Body of pancreas (tissue), 4 donors: ENCODE results near the gene TIMM10B. TPM values are rescaled to one million over a fixed set of nuclear protein-coding genes. Genes with fewer than 3 reads are reported as not detected.

Experiments used
- ATAC-seq: fragments of 150-250 bp; one replicate; pipeline ENCODE4 v1.9.1; 2016
- DNase-seq, 4 donors: peaks; one replicate each; pipeline ENCODE4 v3.0.0-alpha.2; 2019
- H3K27ac ChIP-seq, 4 donors: fragments of 200-600 bp; sonication (generic); 1 replicate in 3 of 4; 2 replicates in 1 of 4; pipeline versions ENCODE4 v1.5.1 to v1.6.1; 2016 to 2019; ENCODE audit warnings: mild to moderate bottlenecking in 1 of 4, mixed read lengths in 1 of 4, moderate library complexity in 1 of 4
- H3K27me3 ChIP-seq, 2 donors: fragments of 200-600 bp; sonication (generic); one replicate each; pipeline ENCODE4 v1.6.0; 2016; ENCODE audit warnings: mild to moderate bottlenecking in 1 of 2
- H3K36me3 ChIP-seq, 2 donors: fragments of 200-600 bp; sonication (generic); replicated peaks in 1 of 2; 2 replicates each; pipeline ENCODE4 v1.5.1; 2016; ENCODE audit warnings: low read depth in 2 of 2; ENCODE audit not compliant: insufficient read depth in 1 of 2
- H3K4me1 ChIP-seq: fragments of 200-600 bp; sonication (generic); one replicate; pipeline ENCODE4 v1.6.0; 2016
- H3K4me3 ChIP-seq, 2 donors: fragments of 200-600 bp; sonication (generic); 1 replicate in 1 of 2; 2 replicates in 1 of 2; pipeline ENCODE4 v1.5.1; 2016 to 2019
- H3K9me3 ChIP-seq, 3 donors: fragments of 200-600 bp; sonication (generic); 1 replicate in 2 of 3; 2 replicates in 1 of 3; pipeline ENCODE4 v1.5.1; 2016
- POLR2A ChIP-seq, 3 donors: fragments of 450-650 bp; IDR thresholded peaks; one replicate each; pipeline ENCODE4 v1.6.1; 2016; ENCODE audit warnings: antibody characterized with exemption in 3 of 3, mild to moderate bottlenecking in 2 of 3
- WGBS, 2 donors: methylation state at CpG; one replicate each; pipeline ENCODE4 v1.1.5; 2017; 5-methylcytosine and 5-hydroxymethylcytosine counted together
- intact Hi-C: fragments of 100-400 bp; cut with DNase I; formaldehyde crosslinking; loops from one replicate; pipeline ENCODE4 v1.15.1; 2023
- total RNA-seq, 2 donors: library from RNA; depleted of rRNA; stranded (reverse); fragments of >200 nt; gene quantifications; one replicate each; pipeline ENCODE4 v1.1.0, GENCODE V29; 2016
- TF ChIP-seq, protein P1 (sequence below), 7 experiments: fragments of 450-650 bp in 4 of 7; fragments of 200-600 bp in 3 of 7; sonication (generic) in 3 of 7; IDR thresholded peaks; one replicate each; pipeline ENCODE4 v1.5.1; 2016 to 2019; ENCODE audit warnings: antibody characterized with exemption in 7 of 7

TIMM10B gene
- total RNA-seq, 2 donors from 2014 or later, result 17.1 to 22.3 TPM

DNA sequence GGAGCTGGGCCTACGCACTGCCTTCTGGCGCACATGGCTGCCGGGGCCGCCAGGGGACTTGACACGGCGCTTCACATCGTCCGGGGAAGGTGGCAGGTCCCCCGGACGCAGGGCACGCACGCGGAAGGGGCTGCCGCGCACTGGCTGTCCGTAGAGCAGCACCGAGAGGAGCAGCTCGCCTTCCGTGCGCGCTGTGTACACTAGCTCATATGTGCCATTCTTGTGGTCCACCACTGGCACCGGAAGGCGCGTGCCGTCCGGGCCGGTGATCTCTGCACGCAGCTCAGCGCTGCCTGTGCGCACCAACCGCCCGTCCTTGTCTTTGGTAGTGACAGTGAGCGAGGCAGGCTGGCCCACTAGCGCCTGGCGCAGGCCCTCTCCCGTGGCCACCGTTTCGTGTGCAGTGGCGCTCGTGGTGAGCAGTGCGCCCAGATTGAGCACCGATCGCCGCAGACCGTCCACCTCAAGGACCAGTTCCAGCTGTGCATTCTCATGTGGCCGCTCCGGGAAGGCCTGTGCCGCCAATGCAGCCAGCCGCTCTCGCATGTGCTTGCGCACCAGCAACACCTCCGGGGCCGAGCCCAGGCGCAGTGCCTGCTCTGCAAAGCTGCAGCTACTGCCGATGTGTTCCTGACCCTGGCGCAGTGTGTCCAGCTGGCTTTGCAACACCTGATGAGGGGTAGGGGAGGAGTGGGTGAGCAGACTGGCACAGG is 24.8 kb upstream of the TIMM10B start:
- no peaks in the 10 kb centered on the region for H3K27me3 ChIP-seq
- H3K36me3 ChIP-seq, result peaks cover 13 to 16% of the 10 kb centered on the region in 2 donors
- H3K4me1 ChIP-seq, result peaks cover 13% of the 10 kb centered on the region
- H3K9me3 ChIP-seq, result no peaks in the 10 kb centered on the region
- DNase-seq (no peak), ATAC-seq (no peak)
- H3K27ac ChIP-seq, result no peak overlapping the region
- WGBS, 2 donors, result 94% methylated on average over 38 to 43 of the region's 56 CpGs
- no peak overlapping the region for H3K4me3 ChIP-seq
- intact Hi-C loops, result no loop called here
- TF ChIP-seq, protein P1, sequence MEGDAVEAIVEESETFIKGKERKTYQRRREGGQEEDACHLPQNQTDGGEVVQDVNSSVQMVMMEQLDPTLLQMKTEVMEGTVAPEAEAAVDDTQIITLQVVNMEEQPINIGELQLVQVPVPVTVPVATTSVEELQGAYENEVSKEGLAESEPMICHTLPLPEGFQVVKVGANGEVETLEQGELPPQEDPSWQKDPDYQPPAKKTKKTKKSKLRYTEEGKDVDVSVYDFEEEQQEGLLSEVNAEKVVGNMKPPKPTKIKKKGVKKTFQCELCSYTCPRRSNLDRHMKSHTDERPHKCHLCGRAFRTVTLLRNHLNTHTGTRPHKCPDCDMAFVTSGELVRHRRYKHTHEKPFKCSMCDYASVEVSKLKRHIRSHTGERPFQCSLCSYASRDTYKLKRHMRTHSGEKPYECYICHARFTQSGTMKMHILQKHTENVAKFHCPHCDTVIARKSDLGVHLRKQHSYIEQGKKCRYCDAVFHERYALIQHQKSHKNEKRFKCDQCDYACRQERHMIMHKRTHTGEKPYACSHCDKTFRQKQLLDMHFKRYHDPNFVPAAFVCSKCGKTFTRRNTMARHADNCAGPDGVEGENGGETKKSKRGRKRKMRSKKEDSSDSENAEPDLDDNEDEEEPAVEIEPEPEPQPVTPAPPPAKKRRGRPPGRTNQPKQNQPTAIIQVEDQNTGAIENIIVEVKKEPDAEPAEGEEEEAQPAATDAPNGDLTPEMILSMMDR (IDR thresholded peaks at IDR 0.05), result no peak
- no peak for TF ChIP-seq POLR2A (IDR thresholded peaks at IDR 0.05)

DNA sequence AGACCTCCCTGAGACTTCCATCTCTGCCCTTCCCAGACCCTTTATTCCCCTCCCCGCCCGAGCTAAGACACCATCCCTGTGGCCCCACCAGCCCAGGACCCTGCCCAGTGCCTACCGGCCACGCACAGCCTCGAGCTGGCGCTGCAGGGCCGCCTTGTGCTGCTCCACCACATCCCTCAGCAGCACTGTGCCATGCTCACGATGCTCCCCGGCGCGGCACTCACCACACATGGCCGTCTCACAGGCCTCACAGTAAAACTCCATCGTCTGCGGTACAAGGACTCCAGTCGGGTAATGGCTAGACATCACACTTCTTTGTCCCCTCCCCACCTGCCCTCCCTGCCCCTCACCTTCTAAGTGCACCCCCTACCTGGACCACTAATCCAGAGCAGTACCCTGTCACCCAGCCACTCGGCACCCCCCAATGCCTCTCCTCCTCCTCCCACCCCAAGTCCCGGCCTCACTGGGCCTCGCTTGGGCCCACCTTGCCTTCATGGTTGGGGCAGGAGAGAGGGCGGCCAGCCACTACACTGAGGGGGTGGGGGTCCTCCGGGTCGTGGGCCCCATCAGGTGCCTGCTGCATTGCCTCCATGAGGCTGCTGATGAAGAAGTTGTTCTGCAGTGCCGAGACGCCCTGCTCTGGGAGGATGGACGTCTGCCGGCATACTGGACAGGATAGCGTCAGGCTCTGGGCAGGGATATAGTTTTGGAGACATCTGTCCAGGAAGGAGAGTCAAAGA is 23.6 kb upstream of the TIMM10B start:
- no peak for DNase-seq
- TF ChIP-seq, protein P1 (IDR thresholded peaks at IDR 0.05), result no peak
- no peak for TF ChIP-seq POLR2A (IDR thresholded peaks at IDR 0.05)
- H3K9me3 ChIP-seq, result no peaks in the 10 kb centered on the region
- peak overlapping the region; percentile 11 to 59 (median 50) for H3K27ac ChIP-seq
- H3K36me3 ChIP-seq, result peaks cover 13 to 16% of the 10 kb centered on the region in 2 donors
- no peaks in the 10 kb centered on the region for H3K27me3 ChIP-seq
- intact Hi-C loops, result no loop called here
- H3K4me3 ChIP-seq, result no peak overlapping the region
- WGBS, 2 donors, result 84 to 88% methylated on average over 21 to 23 of the region's 26 CpGs
- ATAC-seq, result peak; percentile 9
- peaks cover 13% of the 10 kb centered on the region for H3K4me1 ChIP-seq

DNA sequence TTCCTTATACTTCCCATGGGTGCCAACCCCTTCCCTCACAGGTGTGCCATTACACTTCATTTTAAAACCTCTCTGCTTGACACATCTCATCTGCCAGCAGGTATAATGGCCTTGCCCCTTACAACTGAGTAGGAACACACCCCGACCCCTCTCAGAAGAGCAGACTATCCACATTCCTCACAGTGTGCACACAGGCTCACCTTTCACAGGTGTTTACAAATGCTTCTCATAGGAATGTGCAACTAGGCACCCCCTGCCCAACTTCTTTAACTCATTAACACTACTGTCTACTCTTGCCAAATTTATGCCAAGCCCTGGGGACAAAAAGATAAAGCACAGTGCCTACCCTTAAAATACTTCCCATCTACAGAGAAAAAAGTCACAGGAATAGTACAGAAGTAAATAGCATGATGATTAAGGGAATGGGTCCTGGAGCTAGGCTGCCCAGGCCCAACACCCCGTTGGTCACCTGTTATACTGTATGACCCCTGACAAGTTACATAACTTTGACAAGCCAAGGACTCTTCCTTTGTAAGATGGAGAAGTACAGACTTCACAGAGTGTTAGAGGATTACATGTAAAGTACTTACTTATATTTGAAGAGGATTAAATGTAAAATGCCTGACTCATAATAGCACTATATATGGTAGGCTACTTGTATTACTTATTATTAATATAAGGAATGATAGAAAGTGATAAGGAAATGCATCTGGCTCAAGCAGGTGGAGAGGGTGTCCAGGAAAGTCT is 22.8 kb upstream of the TIMM10B start:
- H3K27ac ChIP-seq, result peak overlapping the region in 3 of 4 donors; percentile 41 to 59 (median 58)
- peak; percentile 86 for ATAC-seq
- DNase-seq, result peak in 3 of 4 donors; percentile 26 to 54 (median 38)
- H3K27me3 ChIP-seq, result no peaks in the 10 kb centered on the region
- intact Hi-C loops, result no loop called here
- TF ChIP-seq POLR2A (IDR thresholded peaks at IDR 0.05), result no peak
- TF ChIP-seq, protein P1 (IDR thresholded peaks at IDR 0.05), result no peak
- H3K9me3 ChIP-seq, result no peaks in the 10 kb centered on the region
- WGBS, 2 donors, result 45 to 57% methylated on average over 2 of the region's 2 CpGs
- H3K4me1 ChIP-seq, result peaks cover 13% of the 10 kb centered on the region
- peaks cover 13 to 16% of the 10 kb centered on the region in 2 donors for H3K36me3 ChIP-seq
- no peak overlapping the region for H3K4me3 ChIP-seq

GRCh38 chr11:6459099-6459450 is 22.2 kb upstream of the TIMM10B start:
- Histone ChIP-seq H3K27me3 (no peaks in the 10 kb centered on the region), H3K4me3 (no peak overlapping the region), H3K27ac (peak overlapping the region in 3 of 4 donors; percentile 21 to 59 (median 58)), H3K9me3 (no peaks in the 10 kb centered on the region), H3K36me3 (peaks cover 13 to 16% of the 10 kb centered on the region in 2 donors), H3K4me1 (peaks cover 13% of the 10 kb centered on the region)
- intact Hi-C loops, result no loop called here
- ATAC-seq (no peak), DNase-seq (no peak)
- TF ChIP-seq, protein P1 (IDR thresholded peaks at IDR 0.05), result no peak
- TF ChIP-seq POLR2A (IDR thresholded peaks at IDR 0.05), result no peak
- WGBS, 2 donors, result 68 to 85% methylated on average over 1 of the region's 1 CpG
